ENCODE measurements around the gene ADARB2.

Gene ADARB2

GRCh38 chr10:1310271-1310789 lies 427.0 kb downstream of the ADARB2 start:
- FAIRE-seq (no peak), DNase-seq (ENCODE audit: insufficient read length, low spot score) (no peak)

DNA sequence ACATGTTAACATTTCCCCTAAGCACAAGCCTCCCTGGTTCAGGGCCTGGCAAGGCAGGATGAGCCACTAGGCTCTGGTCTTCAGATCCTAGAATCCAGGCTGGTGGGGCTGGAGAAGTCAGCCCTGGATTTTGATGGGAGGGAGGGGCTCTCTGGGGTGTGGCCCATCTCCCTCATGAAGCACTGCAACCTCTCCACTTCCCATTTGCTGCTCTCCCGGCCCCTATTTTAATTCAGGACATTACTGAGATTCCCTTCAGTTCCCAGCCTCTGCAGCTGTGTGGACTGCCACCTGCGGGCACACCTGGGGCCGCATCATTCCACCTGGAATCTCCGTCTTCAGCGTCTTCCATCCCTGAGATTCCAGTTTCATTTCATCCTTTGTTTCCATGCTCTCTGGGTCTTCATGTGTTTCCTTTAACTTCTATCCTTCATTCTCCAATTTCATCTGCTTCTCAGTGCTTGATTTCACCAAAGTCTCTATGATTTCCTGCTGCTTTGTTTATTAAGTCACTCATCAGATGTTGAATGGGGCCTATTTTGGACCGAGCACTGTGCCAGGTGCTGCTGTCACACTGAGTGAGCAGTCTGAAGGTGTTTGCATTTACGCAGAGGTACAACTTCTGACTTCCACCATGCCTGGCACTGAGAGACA lies 427.6 kb downstream of the ADARB2 start:
- no peak for FAIRE-seq
- no peak for DNase-seq (ENCODE audit: insufficient read length, low spot score)

DNA sequence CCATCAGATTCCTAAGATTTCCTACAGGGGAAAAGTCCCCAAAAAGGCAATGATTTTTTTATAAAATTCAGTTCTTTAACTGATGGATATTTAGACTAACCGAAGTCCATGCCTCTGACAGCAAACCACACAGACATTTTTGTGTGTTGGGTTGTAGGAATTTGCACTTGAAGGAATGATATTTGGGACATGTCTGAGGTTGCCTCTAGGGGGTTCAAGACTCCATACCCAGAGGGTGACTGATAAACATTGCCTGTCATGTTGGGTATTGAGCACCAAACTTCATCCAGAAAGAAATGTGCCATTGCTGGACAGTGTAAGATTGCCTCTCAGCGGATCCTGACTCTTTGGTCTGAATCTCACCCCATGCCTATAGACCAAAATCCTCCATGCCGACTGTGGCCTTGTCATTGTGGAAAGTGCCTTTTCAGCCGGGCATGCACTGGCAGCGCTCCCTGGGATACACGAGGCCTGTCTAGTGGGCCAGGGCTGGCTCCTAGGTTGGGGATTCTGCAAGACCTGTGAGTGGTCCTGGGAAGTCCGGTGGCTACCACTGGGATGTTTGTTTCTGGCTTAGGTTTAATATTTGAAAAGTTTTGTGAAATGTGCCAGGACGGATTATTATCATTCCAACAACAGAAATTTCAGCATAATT lies 428.2 kb downstream of the ADARB2 start:
- no peak for DNase-seq (ENCODE audit: insufficient read length, low spot score)
- FAIRE-seq: no peak

DNA sequence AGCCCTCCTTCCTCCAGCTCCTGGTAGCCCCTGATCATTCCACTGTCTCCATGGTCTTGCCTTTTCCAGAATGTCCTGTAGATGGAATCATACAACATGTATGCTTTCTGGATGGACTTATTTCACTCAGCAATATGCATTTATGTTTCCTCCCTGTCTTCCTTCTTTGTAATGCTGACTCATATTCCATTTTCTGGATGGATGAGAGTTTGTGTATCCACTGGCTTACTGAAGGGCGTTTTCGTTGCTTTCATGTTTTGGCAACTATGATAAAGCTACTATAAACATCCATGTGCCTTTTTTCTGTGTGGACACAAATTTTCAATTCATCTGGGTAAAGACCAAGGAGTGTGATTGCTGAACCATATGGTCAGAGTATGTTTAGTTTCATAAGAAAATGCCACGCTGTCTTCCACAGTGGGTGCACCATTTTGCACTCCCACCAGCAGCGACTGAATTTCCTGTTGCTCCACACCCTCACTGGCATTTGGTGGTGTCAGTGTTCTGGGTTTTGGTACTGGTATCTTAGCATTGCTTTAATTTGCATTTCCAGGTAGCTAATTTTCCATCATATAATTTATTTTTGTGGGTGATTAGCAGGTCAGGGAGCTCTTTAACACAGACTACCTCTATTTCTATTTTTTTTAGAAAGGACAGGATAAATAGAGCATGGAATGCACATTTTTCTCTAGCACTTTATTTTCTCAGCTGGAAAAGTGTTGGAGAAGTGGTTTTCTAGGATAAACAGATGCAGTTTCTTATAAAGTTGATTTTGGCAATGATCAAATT lies 429.0 kb downstream of the ADARB2 start:
- FAIRE-seq (no peak), DNase-seq (ENCODE audit: insufficient read length, low spot score) (no peak)

- FAIRE-seq (no peak), DNase-seq (ENCODE audit: insufficient read length, low spot score) (no peak)
Measured at GRCh38 chr10:1301143-1301542, 436.2 kb downstream of the ADARB2 start.

GRCh38 chr10:1300218-1300617 lies 437.1 kb downstream of the ADARB2 start:
- DNase-seq (ENCODE audit: insufficient read length, low spot score): no peak
- no peak for FAIRE-seq

DNA sequence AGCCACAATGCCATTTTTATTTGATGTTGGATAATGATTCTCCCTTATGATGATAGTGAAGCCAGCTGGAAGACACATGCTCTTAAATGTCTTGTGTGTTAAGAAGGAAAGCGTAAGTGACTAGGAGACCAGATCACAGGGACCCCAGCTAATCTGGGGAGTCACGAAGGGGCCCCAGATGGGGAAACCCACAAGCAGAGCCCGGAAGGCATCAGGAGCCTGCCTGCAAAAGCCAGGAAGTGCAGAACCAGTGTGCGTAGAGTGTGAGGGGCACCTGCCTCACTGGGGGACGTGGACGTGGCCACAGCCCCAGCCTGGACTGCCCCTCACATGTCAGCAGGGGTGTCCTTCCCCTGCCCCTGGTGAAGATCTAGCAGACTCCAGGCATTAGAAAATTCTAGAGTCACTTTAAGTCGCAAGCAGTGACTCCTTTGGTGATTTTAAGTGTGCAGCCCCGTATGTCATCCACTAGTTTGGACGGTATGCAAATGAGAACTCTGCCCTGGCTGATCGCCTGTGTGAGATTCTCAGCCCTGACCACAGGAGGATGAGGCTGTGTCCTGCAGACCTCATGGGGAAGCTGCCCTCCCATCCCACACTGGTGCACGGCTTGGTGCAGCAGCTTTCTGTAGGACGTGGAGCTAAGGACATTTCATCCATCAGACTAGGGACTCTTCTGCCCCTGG lies 438.1 kb downstream of the ADARB2 start:
- DNase-seq (ENCODE audit: insufficient read length, low spot score) (no peak), FAIRE-seq (no peak)

DNA sequence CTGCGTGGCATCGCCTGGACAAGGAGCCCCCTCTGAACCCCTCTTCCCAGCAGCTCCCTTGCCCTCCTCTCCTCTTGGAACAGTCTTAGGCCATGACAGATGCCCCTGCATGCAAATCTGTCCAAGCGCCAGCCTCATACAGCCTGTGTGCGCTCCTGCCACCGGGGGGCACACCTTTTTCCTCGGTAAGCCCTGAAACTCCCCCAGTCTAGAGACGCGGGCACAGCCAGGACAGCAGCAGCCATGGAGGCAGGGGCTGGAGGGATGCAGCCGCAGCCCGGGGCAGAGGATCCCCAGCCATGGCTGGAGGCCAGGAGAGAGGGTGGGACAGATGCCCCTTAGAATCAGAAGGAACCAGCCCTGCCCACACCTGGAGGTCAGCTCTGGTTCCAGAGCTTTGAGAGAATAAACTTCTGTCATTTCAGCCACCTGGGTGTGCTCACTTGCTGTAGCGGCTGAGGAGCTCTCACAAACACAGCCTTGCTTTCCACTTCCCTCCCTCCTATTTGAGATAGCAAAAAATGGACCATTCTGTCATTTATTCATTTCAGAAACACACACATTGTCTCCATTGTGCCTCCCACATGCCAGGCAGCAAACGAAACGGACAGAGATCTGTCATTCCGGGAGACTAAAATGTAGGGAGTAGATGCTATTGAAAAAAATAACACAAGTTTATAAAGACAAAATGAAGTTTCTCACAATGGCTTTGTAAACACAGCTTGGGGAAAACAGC lies 439.6 kb downstream of the ADARB2 start:
- DNase-seq (ENCODE audit: insufficient read length, low spot score): no peak
- FAIRE-seq: no peak

DNA sequence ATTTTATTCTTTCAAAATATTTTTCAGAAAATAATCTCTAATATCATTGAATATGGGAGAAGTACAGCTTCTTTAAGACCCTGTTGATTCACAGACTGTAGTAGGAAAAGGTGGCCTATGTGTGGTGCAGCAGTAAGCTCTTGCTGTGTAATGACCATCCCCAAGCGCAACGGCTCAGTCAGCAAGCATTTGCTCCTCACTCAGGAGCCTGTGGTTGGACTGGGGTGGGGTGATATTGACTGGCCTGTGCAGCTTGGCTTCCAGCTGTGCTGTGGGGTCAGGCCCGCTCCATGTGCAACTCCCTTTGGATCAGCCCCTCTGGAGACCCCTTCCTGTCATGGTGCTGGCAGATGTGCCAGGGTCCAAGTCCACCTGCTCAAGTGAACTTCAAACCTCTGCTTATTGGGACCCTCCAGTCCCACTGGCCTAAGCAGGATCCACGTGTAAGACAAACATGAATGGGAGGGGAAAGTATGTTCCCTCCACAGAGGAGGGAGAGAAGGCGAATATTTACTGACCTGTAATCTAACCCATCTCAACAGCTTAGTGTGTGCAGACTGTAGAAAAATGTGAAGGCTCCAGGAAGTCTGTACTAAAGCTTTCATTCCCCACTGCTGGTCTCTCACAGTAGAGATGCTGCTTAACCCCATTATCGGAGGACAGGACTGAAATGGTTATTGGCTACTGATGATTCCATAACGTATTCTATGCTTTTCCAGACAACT lies 441.4 kb downstream of the ADARB2 start:
- FAIRE-seq: no peak

GRCh38 chr10:1294748-1295147 lies 442.6 kb downstream of the ADARB2 start:
- DNase-seq (ENCODE audit: insufficient read length, low spot score) (no peak), FAIRE-seq (no peak)

More for the DNA sequence above, 441.4 kb downstream of the ADARB2 start:
- no peak for DNase-seq (ENCODE audit: insufficient read length, low spot score)

- DNase-seq (ENCODE audit: insufficient read length, low spot score): no peak
- no peak for FAIRE-seq
Measured at GRCh38 chr10:1293636-1294435, 443.5 kb downstream of the ADARB2 start.

GRCh38 chr10:1293157-1293556 lies 444.2 kb downstream of the ADARB2 start:
- FAIRE-seq: no peak

GRCh38 chr10:1292611-1293031 lies 444.7 kb downstream of the ADARB2 start:
- DNase-seq (ENCODE audit: insufficient read length, low spot score) (no peak), FAIRE-seq (no peak)

More at GRCh38 chr10:1293157-1293556, 444.2 kb downstream of the ADARB2 start:
- DNase-seq (ENCODE audit: insufficient read length, low spot score): no peak

GRCh38 chr10:1291178-1292090 lies 445.9 kb downstream of the ADARB2 start:
- FAIRE-seq (no peak), DNase-seq (ENCODE audit: insufficient read length, low spot score) (no peak)

GRCh38 chr10:1290071-1290471 lies 447.3 kb downstream of the ADARB2 start:
- no peak for FAIRE-seq

GRCh38 chr10:1289591-1289990 lies 447.7 kb downstream of the ADARB2 start:
- no peak for DNase-seq (ENCODE audit: insufficient read length, low spot score)
- FAIRE-seq: no peak

More at GRCh38 chr10:1290071-1290471, 447.3 kb downstream of the ADARB2 start:
- DNase-seq (ENCODE audit: insufficient read length, low spot score): peak; percentile 17

DNA sequence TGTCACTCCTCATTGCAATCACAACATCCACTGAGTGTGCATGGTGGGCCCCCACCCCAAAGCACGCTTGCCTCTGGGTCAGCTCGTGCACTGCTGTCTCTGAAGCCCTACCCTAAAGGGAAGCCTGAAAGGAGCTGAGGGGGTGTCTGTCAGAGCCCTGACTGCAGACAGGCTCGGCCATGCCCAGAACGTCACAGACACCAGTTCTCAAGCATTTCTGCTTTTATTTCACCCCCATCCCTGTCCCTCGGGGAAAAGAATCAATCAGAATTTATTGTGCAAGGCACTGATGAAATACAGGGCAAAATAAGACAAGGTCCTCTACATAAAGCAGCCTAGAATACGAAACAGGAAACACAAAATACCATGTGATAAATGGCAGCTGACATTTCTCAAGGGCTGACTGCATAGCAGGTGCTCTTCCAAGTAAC lies 449.3 kb downstream of the ADARB2 start:
- no peak for FAIRE-seq

GRCh38 chr10:1287487-1287886 lies 449.8 kb downstream of the ADARB2 start:
- no peak for FAIRE-seq

More for the DNA sequence above, 449.3 kb downstream of the ADARB2 start:
- no peak for DNase-seq (ENCODE audit: insufficient read length, low spot score)

More at GRCh38 chr10:1287487-1287886, 449.8 kb downstream of the ADARB2 start:
- no peak for DNase-seq (ENCODE audit: insufficient read length, low spot score)
